ENCODE results near the gene EN1. TPM values are rescaled to one million over a fixed set of nuclear protein-coding genes. Genes with fewer than 3 reads are reported as not detected.

EN1 gene
- total and polyA plus RNA-seq, 2 donors (not counting 3 experiments of a cell fraction or from before 2014, with no cell fraction given) = not detected

GRCh38 chr2:118878531-118879149, 31.2 kb upstream of the EN1 start:
- intact Hi-C loops (cut with micrococcal nuclease) (no loop called here), dilution Hi-C loops (cut with MboI; ENCODE audit: extremely low pct_ligation_motif_present, low sequenced_read_pairs) (no loop called here)
- no peak for TF ChIP-seq JUN (IDR thresholded peaks at IDR 0.05; ENCODE audit: borderline replicate concordance, insufficient read depth, insufficient read length, low read depth)
- no peak for TF ChIP-seq GATA2 (IDR thresholded peaks at IDR 0.05; ENCODE audit: insufficient read depth, insufficient read length, low read depth, low read length)
- no peak for TF ChIP-seq EZH2 (IDR thresholded peaks at IDR 0.05; ENCODE audit: borderline replicate concordance, low read depth, low read length, severe bottlenecking)
- no peak for TF ChIP-seq FOS (IDR thresholded peaks at IDR 0.05; ENCODE audit: borderline replicate concordance, insufficient read depth, low read length)
- TF ChIP-seq MAX (IDR thresholded peaks at IDR 0.05; ENCODE audit: insufficient read depth, insufficient read length) = no peak
- TF ChIP-seq POLR2A (IDR thresholded peaks at IDR 0.05; ENCODE audit: low read depth, low read length) = no peak
- no peak for TF ChIP-seq MYC (IDR thresholded peaks at IDR 0.05; ENCODE audit: low read depth, low read length)
- ChIA-PET CTCF (interaction anchor here (1.0 kb wide), 1 partner anchor 413 kb away, joined by 3 read pairs; no protein-coding TSS in a partner anchor), POLR2A (no interaction called here)
- H3K9me3 ChIP-seq (replicated peaks; ENCODE audit: control insufficient read depth, insufficient read depth, low read length) = no peaks in the 10 kb centered on the region
- BruUV-seq (replicated peaks) = no TSS peak
- H3K4me1 ChIP-seq (ENCODE audit: control insufficient read depth, extremely low read depth, insufficient read depth, low read length) = no peaks in the 10 kb centered on the region
- no peaks in the 10 kb centered on the region for H3K27me3 ChIP-seq (ENCODE audit: control insufficient read depth in 2 of 2, insufficient read depth in 2 of 2, low read length in 2 of 2)
- H3K4me3 ChIP-seq (replicated peaks in 1 of 3; ENCODE audit: insufficient read depth in 1 of 3, low read depth in 1 of 3, low read length in 3 of 3) = no peak overlapping the region
- H3K36me3 ChIP-seq (ENCODE audit: control insufficient read depth in 2 of 2, extremely low read depth in 1 of 2, insufficient read depth in 2 of 2, low read length in 2 of 2) = no peaks in the 10 kb centered on the region
- H3K9me1 ChIP-seq (replicated peaks; ENCODE audit: control insufficient read depth, extremely low read depth, insufficient read depth, low read length) = no peaks in the 10 kb centered on the region
- no peak overlapping the region for H3K27ac ChIP-seq (ENCODE audit: insufficient read depth, low read depth, low read length)
- H4K20me1 ChIP-seq (replicated peaks; ENCODE audit: control insufficient read depth, extremely low read depth, insufficient read depth, low read length) = no peaks in the 10 kb centered on the region
- H3K79me2 ChIP-seq (ENCODE audit: control insufficient read depth, insufficient read depth, low read length) = no peaks in the 10 kb centered on the region
- no peak overlapping the region for H2AFZ ChIP-seq (ENCODE audit: low read depth, low read length)
- FAIRE-seq = no peak
- H3K9ac ChIP-seq (replicated peaks; ENCODE audit: extremely low read depth, insufficient read depth, low read length) = no peak overlapping the region
- no peak overlapping the region for H3K4me2 ChIP-seq (ENCODE audit: insufficient read depth, low read length)
- DNase-seq (ENCODE audit: low read depth, low spot score) = no peak

GRCh38 chr2:118875318-118875717, 27.9 kb upstream of the EN1 start:
- intact Hi-C loops (cut with micrococcal nuclease) (no loop called here), dilution Hi-C loops (cut with MboI; ENCODE audit: extremely low pct_ligation_motif_present, low sequenced_read_pairs) (no loop called here)
- Histone ChIP-seq H4K20me1 (replicated peaks; ENCODE audit: control insufficient read depth, extremely low read depth, insufficient read depth, low read length) (no peaks in the 10 kb centered on the region), H3K9me3 (replicated peaks; ENCODE audit: control insufficient read depth, insufficient read depth, low read length) (no peaks in the 10 kb centered on the region), H3K9ac (replicated peaks; ENCODE audit: extremely low read depth, insufficient read depth, low read length) (no peak overlapping the region), H3K27me3 (ENCODE audit: control insufficient read depth in 2 of 2, insufficient read depth in 2 of 2, low read length in 2 of 2) (no peaks in the 10 kb centered on the region), H3K9me1 (replicated peaks; ENCODE audit: control insufficient read depth, extremely low read depth, insufficient read depth, low read length) (no peaks in the 10 kb centered on the region), H3K79me2 (ENCODE audit: control insufficient read depth, insufficient read depth, low read length) (no peaks in the 10 kb centered on the region), H3K27ac (ENCODE audit: insufficient read depth, low read depth, low read length) (no peak overlapping the region), H3K4me3 (replicated peaks in 1 of 3; ENCODE audit: insufficient read depth in 1 of 3, low read depth in 1 of 3, low read length in 3 of 3) (no peak overlapping the region), H3K4me1 (ENCODE audit: control insufficient read depth, extremely low read depth, insufficient read depth, low read length) (no peaks in the 10 kb centered on the region), H3K36me3 (ENCODE audit: control insufficient read depth in 2 of 2, extremely low read depth in 1 of 2, insufficient read depth in 2 of 2, low read length in 2 of 2) (no peaks in the 10 kb centered on the region), H3K4me2 (ENCODE audit: insufficient read depth, low read length) (no peak overlapping the region), H2AFZ (ENCODE audit: low read depth, low read length) (no peak overlapping the region)
- no peak for FAIRE-seq
- POLR2A ChIA-PET = no interaction called here
- no TSS peak for BruUV-seq (replicated peaks)
- no peak for DNase-seq (ENCODE audit: low read depth, low spot score)
- CTCF ChIA-PET = interaction anchor here (1.4 kb wide), 1 partner anchor 829 kb away, joined by 5 read pairs; no protein-coding TSS in a partner anchor
- TF ChIP-seq POLR2A (IDR thresholded peaks at IDR 0.05; ENCODE audit: low read depth, low read length) (no peak), JUN (IDR thresholded peaks at IDR 0.05; ENCODE audit: borderline replicate concordance, insufficient read depth, insufficient read length, low read depth) (no peak), GATA2 (IDR thresholded peaks at IDR 0.05; ENCODE audit: insufficient read depth, insufficient read length, low read depth, low read length) (no peak), EZH2 (IDR thresholded peaks at IDR 0.05; ENCODE audit: borderline replicate concordance, low read depth, low read length, severe bottlenecking) (no peak), POLR2AphosphoS5 (IDR thresholded peaks at IDR 0.05; ENCODE audit: insufficient read depth, low read depth, low read length) (no peak)

Data from endothelial cell of umbilical vein (primary cell).